ENCODE measurements around the gene ARMCX6.
"Not testable (repeated sequence)": the region's sequence is repeated elsewhere in the genome, so short reads cannot be mapped to it uniquely, and the experiment has no call there.

Gene ARMCX6

DNA sequence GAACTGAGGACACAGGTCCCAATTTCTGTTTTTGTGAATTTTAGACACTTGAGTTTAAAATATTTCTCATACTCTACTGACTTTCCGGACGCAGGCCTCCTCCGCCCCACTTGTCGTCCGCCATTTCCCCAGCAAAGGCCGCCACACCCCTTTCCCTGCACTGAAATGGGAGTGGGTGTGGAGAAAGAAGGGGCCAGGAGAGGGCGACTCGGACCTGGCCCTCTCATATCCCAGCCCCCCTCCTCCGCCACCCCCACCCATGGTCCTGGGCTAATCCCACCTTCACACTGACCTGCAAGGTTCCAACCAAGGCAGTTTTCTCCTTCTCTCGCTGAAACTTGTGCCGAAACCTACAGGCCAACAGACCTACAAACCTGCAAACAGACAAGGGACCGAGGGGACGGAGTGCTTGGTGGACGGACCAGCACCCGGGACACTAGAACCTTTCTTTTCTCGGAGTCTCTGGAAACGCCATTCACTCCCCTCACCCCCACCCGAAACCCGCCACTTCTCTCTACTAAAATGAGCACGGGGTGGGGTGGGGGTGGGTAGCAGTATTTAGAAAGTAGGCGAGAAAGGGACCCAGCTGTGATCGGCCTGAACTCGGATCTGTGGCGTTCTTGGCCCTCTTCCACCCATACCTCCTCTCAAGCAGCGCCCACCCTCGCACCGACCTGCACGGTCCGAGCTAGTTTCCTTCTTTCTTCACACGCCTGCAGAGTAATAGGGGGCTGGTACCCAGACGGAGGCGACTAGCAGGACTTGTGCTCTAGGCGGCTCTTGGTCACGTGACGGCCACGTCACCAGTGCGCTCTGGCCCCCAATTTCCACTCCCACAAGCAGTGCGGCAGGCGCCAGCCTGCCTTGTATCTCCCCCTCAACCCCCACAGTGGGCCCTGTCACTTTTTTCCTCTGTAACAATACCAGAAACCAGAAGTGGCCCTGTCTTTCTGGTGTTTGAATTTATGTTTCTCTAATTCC lies at the start of gene ARMCX6:
TSS of gene ARMCX6 (minus strand) at position 790 of the 981 bp plus-strand sequence. CDS start 1,380 bp downstream, outside the sequence.
- DNase-seq (ENCODE audit: low read depth) = peak; percentile 66

DNA sequence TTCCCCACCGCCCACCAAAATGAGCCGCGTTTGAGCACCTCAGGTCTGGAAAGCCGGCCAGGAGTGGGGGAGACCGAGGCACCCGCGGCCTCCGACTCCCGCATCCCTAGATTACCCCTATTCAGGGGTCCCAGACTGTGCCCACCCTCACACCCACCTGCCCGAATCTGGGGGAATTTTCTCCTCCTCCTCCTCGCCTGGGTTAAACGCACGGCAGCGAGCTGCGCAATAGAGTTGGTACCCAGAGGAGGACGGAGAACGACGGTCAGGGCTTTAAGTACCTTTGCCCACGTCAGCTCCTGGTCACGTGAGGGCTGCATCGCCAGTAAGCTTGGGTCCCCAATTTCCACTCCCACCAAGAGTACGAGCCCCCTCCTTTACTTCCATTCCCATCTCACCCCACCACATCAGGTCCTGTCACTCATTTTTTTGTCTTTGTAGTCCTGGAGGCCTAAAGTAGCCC lies 41.8 kb upstream of the ARMCX6 start, which contains the start of gene ARMCX2:
TSS of gene ARMCX2 (minus strand) at position 250 of the 463 bp plus-strand sequence. CDS start 2,262 bp downstream, outside the sequence.
- DNase-seq (ENCODE audit: low read depth) = no peak

- DNase-seq (ENCODE audit: low read depth) = peak; percentile 39
Measured at GRCh38 chrX:101658661-101659491, 41.1 kb upstream of the ARMCX6 start.

GRCh38 chrX:101657495-101657894 lies 39.7 kb upstream of the ARMCX6 start:
- DNase-seq (ENCODE audit: low read depth) = no peak

- no peak for DNase-seq (ENCODE audit: low read depth)
Measured at GRCh38 chrX:101656817-101657216, 39.0 kb upstream of the ARMCX6 start.

DNA sequence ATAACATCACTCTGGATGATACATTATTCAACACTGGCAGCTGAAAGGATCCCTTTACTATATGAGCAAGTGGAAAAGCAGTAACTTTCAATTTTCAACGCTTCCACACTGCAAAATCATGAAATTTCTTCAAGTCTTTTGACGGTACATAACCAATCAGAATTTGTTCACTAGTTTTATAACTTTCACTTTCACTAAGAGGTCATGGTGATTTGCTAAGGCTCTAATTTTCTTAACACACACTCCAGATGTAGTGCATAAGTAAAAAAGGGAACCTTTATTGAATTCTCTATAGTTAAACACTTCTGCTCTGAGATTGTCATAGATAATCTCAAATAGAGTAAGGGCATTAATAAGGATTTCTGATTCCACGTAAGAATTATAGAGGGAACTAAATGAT lies 37.7 kb upstream of the ARMCX6 start:
- no peak for DNase-seq (ENCODE audit: low read depth)

DNA sequence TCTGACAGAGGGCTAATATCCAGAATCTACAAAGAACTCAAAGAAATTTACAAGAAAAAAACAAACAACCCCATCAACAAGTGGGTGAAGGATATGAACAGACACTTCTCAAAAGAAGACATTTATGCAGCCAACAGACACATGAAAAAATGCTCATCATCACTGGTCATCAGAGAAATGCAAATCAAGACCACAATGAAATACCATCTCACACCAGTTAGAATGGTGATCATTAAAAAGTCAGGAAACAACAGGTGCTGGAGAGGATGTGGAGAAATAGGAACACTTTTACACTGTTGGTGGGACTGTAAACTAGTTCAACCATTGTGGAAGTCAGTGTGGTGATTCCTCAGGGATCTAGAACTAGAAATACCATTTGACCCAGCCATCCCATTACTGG lies 29.9 kb upstream of the ARMCX6 start:
- not testable (repeated sequence) for DNase-seq (ENCODE audit: low read depth)

- DNase-seq (ENCODE audit: low read depth) = no peak
Measured at GRCh38 chrX:101642093-101642492, 24.3 kb upstream of the ARMCX6 start.

DNA sequence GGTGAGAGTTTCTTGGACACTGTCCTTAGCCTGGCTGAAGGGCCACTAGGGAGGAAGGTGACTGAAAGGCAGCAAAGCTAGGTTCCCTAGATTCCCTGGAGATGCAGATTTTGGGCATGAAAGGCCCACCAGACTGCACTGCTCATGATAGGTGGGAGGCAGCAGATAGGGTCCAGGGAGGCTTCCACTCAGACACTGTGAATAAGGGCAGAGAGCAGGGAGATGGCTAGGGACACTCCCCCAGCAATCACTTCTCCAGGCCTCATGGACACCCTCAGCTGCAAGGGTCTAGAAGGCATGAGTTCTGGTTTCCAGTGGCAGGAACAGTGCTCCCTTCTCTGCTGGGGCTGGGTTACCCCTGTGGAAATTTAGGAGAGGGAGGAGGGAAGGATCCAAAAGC lies 21.8 kb upstream of the ARMCX6 start:
- no peak for DNase-seq (ENCODE audit: low read depth)

- no peak for DNase-seq (ENCODE audit: low read depth)
Measured at GRCh38 chrX:101619364-101619763, 1.6 kb upstream of the ARMCX6 start.

DNA sequence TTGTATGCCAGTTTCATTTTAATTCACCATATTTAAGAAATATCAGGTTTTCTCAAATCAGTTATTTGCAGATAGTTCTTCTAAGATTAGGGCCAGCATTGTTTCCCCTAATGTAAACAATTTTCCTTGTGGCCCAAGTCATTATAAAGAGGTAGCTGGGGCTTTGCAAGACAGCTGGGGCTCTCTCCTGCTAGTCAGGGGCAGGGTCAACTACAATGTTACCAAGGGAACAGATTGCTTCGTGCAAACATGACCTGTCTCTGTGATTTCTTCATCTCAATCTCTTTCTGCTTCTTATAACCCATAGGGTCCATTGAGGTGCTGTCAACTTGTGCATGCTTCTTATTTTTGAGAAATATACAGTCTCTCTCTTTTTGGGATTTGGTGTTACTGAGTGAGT lies 12.1 kb downstream of the ARMCX6 start:
- DNase-seq (ENCODE audit: low read depth) = no peak

DNA sequence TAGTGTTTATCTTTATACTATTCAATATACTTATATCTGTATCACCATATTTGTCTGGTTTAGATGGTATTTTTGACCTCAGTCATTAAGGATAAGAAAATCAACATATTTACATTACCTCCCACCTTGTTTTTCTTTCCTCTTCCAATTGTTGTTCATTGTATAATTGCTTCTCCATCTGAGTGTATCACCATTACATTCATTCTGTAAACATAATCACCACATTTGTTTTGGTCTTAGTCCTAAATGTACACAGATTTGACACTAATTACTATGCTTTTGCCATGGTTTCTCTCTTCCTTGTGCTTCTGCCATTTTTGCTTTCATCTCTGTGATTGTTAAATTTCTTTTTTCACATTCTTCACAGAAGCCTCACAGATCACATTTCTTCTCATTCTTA lies 12.7 kb downstream of the ARMCX6 start:
- no peak for DNase-seq (ENCODE audit: low read depth)

GRCh38 chrX:101602077-101602476 lies 15.7 kb downstream of the ARMCX6 start:
- DNase-seq (ENCODE audit: low read depth) = no peak

- not testable (repeated sequence) for DNase-seq (ENCODE audit: low read depth)
Measured at GRCh38 chrX:101599592-101599991, 18.2 kb downstream of the ARMCX6 start.

- DNase-seq (ENCODE audit: low read depth) = peak; percentile 17
Measured at GRCh38 chrX:101595739-101596419, 21.9 kb downstream of the ARMCX6 start.
